GM19438 (cell line): ENCODE measurements around the gene THRB.

Source experiments
- ATAC-seq: cut with Tn5 transposase; IDR thresholded peaks from one replicate; pipeline ENCODE4 v1.9.1; 2021; ENCODE audit warnings: low read depth; ENCODE audit not compliant: unreplicated experiment

Gene THRB

DNA sequence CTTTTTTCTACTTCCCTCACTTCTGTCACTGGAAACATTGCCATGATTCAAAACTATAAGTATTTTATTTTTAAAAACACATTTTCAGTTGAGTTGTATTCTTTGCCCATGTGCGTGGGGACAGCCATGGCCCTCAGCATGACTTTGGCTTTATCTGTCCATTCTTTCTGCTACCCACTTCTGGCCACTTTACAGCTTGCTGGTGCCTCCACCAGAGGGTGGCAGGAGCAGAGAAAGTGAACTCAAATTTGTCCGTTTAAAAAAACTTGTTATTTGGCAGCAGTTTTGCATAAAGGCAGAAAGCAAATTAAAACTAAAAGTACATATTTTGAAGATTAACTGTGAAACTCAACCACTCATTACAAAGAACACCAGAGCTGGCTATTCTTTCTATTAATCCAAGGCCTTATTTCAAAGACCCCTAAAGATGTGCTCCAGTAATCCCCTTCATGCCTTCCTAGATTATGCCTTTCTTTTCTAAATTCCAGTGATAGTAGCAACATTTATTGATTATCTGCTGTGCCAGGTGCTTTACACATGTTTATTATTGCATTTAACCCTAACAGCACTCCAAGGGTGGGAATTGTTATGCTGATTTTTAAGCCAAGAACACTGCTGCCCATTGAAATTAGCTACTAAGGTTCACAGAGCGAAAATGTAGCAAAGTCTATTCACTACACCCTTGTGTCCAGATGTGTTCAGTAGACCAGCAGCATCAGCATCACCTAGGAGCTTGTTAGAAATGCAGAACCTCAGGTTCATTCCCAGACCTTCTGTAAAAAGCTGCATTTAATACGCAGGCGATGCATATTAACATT is 134.8 kb downstream of the THRB start:
- no peak for ATAC-seq

DNA sequence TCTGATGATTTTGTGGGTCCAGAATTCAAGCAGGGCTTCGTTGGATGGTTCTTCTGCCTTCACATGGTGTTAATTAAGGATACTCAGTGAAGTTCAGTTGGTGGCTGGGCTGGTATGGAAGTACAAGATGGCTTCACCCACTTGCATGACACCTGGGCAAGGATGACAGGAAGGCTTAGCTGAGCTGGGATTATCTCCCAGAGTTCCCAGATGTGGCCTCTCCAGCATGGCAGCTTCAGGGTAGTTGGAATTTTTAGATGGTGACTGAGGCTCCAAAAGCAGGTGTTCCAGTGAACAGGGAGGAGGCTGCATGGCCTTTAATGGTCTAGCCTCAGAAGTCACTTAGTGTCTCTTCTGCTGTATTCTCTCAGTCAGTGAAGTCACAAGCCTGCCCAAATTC is 135.5 kb downstream of the THRB start:
- no peak for ATAC-seq

DNA sequence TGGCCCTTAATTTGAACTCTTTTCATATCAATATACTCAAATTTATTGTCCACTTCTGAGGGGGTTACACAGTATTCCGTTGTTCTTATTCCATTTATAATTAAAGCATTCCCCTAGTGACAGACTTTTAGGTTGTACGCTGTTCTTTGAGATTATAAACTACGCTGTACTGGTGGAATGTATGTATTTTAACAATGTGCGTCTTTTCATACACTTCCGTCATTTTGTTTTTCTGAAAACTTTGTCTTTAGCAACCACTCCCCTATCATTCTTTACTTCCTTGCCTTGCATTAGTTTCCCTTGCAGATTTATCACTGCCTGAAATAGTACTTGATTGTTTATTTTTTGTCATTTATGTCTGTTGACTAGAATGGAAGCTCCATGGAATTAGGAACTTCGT is 137.0 kb downstream of the THRB start:
- ATAC-seq: no peak

DNA sequence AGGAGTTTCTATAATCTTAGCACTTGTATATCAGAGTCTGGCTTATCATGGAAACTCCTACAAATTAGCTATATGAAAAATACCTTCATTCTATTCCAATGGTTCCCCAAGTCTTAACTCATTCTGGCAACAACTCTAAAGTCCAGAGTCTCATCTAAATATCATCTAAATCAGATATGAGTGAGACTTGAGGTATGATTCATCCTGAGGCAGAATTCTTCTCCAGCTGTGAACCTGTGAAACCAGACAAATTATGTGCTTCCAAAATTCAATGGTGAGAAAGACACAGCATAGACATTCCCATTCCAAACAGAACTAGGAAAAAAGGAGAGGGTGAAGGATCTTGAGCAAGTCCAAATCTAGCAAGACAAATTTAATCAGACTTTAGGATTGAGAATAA is 138.8 kb downstream of the THRB start:
- no peak for ATAC-seq

DNA sequence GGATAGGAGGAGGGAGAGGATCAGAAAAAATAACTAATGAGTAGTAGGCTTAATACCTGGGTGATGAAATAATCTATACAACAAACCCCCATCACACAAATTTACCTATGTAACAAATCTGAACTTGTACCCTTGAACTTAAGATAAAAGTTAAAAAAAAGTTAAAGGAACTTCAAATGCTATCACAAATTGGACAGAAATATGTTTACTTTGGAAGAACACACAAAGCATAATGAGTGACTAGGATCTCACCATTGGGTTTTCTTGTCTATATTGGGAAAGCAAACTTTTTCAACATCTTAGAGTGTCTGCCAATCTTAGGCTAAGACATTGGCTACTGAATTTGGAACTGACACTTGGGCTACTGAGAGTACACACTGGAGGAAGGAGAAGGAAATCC is 140.4 kb downstream of the THRB start:
- ATAC-seq: no peak

DNA sequence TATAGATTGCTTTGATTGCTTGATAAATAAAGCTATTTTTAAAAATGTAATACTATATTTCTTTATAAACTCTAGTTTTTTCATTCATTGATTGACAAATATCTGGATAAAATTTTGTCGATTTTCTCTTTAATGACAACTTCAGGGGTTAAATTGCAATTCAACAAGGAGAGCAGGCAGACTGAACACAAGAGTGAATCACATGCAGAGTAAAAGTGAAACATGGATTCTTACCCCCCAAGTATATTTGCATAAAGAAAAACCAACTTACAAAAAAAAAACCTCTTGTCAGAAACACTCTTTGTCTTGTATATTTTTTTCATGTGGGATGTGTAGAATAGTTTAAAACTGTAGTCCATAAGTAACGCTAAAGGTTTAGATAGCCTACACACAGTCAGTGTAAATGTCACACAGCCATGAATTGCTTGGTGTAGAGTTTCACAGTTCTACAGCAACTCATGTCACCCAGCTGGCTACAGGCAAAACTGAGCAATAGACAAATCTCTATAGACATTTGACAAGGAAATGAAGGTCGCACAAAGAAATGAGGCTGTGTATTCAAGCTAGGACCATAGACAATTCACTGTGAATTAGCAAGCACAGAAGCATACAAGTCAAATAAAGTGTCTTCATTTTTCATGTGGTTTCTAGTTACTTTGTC is 141.6 kb downstream of the THRB start:
- ATAC-seq: no peak

DNA sequence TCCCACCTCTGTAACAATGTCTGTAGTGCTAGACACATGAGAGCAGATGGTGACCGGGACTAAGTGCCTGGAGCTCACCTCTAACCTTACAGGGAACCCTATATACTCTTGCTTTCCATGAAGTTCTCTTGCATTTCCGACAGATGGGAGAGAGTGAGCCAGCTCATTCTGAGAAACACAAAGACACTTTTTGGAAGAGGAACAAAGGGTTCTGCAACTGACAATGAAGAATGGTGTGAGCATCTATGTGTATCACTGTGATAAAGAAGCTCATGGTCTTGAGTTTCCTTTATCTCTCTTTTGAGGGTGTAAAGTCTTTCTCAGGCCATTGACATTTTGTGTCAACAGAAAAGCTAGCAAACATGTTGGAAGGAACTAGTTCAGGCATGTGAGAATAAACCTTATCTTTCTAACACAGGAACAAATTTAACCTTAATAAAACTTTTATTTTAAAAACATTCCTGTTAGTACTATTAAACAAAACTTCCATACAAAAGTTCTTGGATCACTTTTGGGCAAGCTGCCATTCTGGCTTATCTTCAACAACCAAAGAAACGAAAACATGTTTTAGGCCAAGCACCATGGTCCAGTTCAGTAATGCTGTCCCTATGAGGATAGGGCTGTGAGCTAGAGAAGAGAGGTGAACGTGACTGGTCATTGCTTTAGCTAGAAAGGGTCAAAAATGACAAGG is 142.7 kb downstream of the THRB start:
- no peak for ATAC-seq

DNA sequence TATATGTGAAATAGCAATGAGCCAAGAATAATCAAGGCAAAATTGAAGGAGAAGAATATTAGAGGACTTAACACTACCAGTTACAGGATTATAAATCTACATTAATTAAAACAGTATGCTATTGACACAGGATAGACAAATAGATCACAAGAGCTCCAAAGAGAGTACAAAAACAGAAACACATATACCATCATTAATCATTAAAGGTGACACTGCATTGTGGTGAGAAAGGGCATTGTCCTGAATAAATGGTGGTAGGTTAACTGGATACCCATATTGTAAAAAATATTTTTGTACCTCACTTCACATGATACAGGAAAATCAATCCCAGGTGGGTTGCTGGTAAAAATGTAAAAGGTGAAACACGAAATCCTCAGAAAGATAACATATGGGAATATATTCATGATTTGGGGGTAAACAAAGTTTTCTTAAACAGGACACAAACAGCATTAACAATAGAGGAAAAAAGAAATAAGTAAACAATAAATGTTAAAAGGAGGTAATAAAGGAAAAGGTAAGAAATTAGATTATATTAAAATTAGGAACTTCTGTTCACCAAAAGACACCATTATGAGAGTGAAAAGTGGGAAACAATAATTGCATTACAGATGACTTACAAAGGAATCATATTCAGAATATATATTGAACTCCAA is 145.2 kb downstream of the THRB start:
- no peak for ATAC-seq

DNA sequence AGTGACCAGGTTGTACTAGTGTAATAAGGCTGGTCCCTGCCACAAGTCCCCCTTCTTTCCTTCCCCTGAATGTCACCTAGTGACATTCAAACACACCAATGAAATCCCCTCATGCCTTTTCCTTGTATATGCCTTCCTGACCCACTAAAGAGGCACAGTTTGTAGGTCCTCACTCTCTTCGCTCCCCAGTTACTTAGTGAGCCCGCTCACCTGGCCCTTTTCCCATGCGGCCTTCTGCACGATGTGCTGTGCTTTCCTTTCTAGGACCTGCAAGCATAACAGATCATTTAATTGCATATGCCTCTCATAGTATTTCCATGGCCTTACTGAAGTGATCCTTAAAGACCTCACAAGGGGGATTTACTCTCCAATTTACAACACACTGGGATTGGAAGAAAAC is 146.3 kb downstream of the THRB start:
- ATAC-seq: no peak

DNA sequence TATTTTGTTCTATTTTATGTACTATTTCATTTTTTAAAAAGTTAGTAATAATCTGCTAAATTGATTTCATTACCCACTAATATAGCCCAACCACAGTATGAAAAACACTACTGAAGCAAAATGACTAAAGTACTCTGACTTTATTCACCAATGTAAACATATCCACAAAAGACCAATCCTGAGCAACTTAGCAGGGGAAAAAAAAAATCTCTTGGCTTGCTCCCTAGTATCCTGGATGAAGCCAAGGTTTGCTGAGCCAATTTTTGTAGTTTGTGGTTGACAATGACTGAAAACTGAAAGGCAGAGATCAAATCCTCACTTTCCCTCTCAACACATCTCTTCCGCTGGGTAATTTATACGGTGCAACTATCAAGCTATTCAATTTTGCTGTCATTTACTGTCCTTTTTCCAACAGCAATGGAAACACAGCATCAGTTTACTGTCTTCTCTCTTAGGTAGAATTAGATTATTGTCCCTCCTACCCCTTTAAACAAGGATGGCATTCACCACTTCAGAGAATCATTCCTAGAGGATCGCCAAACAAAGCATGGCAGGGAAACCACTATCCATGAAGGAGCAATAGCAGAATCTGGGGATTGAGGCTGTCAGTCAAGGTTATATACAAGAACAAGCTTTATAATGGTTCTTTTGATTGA is 149.7 kb downstream of the THRB start:
- no peak for ATAC-seq

DNA sequence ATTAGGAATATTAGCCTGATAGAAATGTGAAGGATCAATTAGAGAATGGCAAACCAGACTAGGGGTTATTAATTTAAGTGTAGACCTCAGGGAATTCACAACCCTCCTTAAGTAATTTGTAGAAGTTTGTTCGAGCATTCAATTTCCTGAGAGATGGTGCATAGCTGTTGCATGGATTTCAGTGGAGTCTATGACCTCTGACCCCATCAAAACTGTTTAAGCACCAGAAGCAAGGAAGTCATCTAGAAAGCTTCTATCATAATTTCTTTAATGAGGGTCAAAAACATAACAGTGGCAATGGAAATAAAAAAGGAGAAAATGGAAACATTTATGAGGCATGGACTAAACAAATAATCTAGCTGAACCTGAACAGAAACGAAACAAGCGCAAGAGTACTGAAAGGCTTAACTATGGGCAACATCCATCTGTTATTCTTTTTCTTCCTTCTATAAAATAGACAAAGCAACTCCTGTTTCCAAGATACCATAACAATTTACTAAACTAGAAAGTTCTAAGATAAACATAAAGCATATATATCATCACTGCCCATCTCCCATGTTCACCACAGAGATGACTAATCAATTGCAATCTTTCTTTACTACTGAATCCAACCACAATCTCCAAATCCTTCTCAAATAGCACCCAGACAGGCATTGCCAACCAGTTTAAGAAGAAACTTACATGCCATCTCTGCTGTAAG is 151.4 kb downstream of the THRB start:
- ATAC-seq: no peak

DNA sequence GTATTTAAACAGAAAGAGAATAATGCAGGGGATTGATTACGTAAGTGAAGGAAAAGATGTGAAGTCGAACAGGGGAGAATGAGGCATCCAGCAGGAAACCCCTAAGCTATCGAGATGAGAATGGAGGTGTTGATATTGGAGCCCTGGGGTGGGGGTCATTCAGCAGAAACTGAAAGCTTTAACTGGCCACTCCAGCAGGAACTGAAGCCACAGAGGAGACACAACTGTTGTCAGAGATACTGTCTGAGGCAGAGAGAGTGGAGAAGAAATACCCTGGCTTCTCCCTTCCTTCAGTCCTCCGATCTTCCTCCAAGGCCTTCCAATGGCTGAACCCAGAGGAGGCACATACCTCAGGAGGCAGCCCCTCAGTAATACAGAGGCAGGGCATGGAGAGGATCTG is 152.4 kb downstream of the THRB start:
- ATAC-seq: no peak

DNA sequence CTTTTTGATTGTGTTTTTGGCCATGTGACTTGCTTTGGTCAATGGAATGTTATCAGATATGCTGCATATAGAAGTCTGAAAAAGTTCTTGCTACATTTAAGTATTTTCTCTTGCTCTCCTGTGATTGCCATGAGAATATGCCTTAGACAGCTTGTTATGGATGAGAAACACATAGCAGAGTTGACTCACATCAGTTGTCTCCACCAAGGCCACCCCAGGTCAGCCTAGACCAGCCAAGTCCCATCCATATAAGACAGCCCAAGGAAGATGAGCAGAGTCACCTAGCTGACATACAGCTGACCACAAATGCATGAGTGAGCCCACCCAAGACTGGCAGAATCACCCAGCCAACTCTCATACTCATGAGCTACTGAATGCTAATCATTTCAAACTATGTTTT is 153.0 kb downstream of the THRB start:
- no peak for ATAC-seq

DNA sequence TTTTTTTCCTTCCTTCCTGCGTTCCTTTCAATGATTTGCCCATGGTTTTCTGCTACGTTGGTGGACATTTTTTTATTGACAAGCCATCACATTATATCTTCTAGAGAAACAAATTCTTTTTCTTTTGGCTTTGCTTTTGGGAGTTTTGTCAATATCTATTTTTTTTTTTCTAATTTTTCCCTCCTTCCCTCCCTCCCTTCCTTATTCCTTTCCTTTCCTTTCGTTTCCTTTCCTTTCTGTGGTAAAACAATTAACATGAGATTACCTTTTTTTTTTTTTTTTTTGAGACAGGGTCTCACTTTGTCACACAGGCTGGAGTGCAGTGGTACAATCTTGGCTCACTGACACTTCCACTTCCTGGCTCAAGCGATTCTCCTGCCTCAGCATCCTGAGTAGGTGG is 153.7 kb downstream of the THRB start:
- ATAC-seq: no peak

DNA sequence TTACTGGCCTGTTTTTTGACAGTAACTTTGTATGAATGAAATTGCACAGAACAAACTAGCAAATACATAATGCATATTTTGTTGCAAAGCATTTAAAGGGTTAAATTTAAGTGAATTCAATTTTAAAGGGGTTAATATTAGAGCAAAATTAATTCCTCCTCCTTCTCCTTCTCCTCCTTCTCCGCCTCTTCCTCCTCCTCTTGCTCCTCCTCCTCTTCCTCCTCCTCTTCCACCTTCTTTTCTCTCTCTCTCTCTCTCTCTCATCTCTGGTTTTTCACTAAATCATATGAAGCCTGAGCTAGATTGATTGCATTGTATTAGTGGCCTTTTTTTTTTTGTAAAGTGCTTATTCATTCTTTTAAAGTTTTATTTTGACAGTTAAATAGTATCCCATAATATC is 154.5 kb downstream of the THRB start:
- no peak for ATAC-seq

DNA sequence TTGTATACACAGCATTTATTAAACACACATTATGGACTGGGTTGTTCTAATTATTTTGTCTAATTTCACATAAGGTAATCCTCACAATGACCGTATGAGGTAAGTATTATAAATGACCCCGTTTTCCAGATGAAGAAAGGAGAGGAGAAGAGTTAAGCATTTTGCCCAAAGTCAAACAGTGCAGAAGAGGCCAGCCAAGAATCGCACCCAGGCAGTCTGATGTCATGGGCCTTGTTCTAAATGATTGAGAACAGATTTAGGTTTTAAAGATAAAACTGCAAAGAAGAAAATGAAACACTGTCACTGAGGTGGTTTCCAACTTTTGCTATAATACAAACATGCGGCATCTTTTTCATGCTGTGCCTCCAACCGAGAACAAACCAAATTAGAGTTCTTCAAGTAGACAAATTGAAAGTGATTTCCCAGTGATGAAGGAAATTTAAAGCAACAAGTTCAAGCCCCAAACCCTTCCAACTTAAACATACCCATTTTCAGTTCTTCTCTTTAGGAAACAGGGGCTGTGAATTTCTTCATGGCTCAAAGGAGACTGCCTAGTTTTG is 155.3 kb downstream of the THRB start:
- no peak for ATAC-seq

DNA sequence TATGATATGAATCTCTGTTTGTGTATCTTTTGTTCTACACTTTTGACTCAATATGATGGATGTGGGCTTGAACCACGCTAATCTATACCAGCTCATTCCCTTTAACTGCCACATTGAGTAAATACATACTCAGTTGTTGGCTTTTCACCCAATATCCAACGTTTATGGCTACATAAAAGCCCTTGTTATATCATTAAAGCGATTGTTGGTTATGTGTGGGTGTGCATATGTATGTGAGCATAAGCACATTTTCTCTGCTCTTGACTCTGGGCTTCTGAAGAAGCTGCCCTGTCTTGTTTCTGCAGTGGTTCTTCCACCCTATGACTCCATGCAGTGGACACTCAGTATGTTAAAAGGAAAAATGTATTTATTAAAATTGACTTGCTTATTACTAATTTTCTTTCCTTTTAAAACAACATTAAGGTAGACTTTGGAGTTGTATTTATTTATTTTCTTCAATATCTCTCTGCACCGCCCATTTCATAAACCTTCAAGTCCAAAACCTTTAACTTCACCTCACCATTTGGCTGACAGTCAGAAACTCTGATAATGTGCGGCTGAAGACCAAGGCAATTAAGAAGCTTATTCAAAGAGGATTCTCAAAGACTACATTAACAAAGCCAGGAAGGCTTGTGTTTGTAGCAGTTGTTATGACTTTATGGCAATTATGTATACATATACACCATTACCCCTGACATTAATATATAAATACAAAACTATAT is 156.1 kb downstream of the THRB start:
- ATAC-seq: no peak

DNA sequence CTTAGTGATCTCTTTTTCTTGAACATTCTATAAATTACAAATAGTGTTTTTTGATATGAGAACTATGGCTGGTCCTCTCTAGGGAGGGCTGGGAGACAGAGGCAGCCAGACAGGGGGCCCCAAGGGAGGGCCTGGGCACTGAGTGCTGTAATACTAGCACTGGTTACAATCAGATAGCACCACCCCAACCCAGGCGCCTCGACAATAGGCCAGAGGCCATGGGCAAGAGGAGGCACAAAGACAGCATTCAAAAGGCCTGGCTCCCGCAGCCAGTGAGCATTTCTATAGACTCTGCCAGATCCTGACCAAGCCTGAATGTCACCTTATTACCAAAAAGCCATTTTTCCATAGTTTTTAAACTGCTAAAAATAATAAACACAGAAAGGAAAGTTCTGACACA is 158.5 kb downstream of the THRB start:
- no peak for ATAC-seq

DNA sequence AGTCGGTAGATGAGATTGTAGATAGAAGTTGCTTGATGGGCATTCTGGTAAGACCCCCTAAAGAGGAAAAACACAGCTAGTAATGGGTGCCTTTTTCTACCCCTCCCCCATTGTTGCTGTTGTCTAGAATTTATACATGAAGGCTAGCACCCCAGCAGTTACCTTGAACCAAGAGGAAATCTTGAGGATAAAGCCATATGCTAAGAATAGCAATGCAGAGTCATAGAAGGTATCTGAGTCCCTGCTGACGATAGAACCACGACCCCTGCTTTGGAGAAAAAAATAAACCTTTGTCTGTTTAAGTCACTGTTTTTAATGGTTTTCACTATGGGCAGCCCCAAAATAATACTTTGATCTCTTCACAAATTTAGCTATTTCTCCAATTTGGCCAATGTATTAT is 162.6 kb downstream of the THRB start:
- no peak for ATAC-seq
